Measurements from ENCODE around the gene DOCK3.

DOCK3 gene

GRCh38 chr3:50936389-50936788 is 261.7 kb downstream of the DOCK3 start:
- Histone ChIP-seq H3K79me2 (ENCODE audit: low read length) (no peaks in the 10 kb centered on the region), H3K4me3 (ENCODE audit: low read length) (no peak overlapping the region), H3K27me3 (ENCODE audit: low read depth, low read length) (no peaks in the 10 kb centered on the region), H4K20me1 (ENCODE audit: insufficient read depth, low read length) (no peaks in the 10 kb centered on the region), H3K4me2 (ENCODE audit: low read length) (no peak overlapping the region), H3K9me3 (ENCODE audit: insufficient read depth, low read length) (peaks cover 12% of the 10 kb centered on the region), H3K9ac (ENCODE audit: low read length) (no peak overlapping the region), H3K36me3 (replicated peaks; ENCODE audit: low read depth, low read length) (no peaks in the 10 kb centered on the region), H2AFZ (ENCODE audit: low read depth, low read length) (no peak overlapping the region), H3K27ac (ENCODE audit: low read length) (no peak overlapping the region), H3K4me1 (ENCODE audit: low read length) (no peaks in the 10 kb centered on the region)
- TF ChIP-seq EZH2phosphoT487 (IDR thresholded peaks at IDR 0.05; ENCODE audit: low read depth) = no peak

GRCh38 chr3:50947419-50947818 is 272.7 kb downstream of the DOCK3 start:
- Histone ChIP-seq H3K27ac (ENCODE audit: low read length) (no peak overlapping the region), H3K9ac (ENCODE audit: low read length) (no peak overlapping the region), H3K4me3 (ENCODE audit: low read length) (no peak overlapping the region), H3K27me3 (ENCODE audit: low read depth, low read length) (no peaks in the 10 kb centered on the region), H3K4me1 (ENCODE audit: low read length) (peaks cover 11% of the 10 kb centered on the region), H2AFZ (ENCODE audit: low read depth, low read length) (no peak overlapping the region), H4K20me1 (ENCODE audit: insufficient read depth, low read length) (no peaks in the 10 kb centered on the region), H3K36me3 (replicated peaks; ENCODE audit: low read depth, low read length) (no peaks in the 10 kb centered on the region), H3K79me2 (ENCODE audit: low read length) (no peaks in the 10 kb centered on the region), H3K9me3 (ENCODE audit: insufficient read depth, low read length) (no peaks in the 10 kb centered on the region), H3K4me2 (ENCODE audit: low read length) (no peak overlapping the region)
- TF ChIP-seq CTCF (IDR thresholded peaks at IDR 0.05; ENCODE audit: low read depth, low read length) = no peak
- TF ChIP-seq EZH2phosphoT487 (IDR thresholded peaks at IDR 0.05; ENCODE audit: low read depth) = no peak

- TF ChIP-seq EZH2phosphoT487 (IDR thresholded peaks at IDR 0.05; ENCODE audit: low read depth) (no peak), CTCF (IDR thresholded peaks at IDR 0.05; ENCODE audit: low read depth, low read length) (no peak)
- Histone ChIP-seq H4K20me1 (ENCODE audit: insufficient read depth, low read length) (no peaks in the 10 kb centered on the region), H3K9me3 (ENCODE audit: insufficient read depth, low read length) (no peaks in the 10 kb centered on the region), H3K79me2 (ENCODE audit: low read length) (no peaks in the 10 kb centered on the region), H3K4me2 (ENCODE audit: low read length) (peak overlapping the region; percentile 61), H2AFZ (ENCODE audit: low read depth, low read length) (peak overlapping the region; percentile 77), H3K4me1 (ENCODE audit: low read length) (peaks cover 11% of the 10 kb centered on the region), H3K36me3 (replicated peaks; ENCODE audit: low read depth, low read length) (no peaks in the 10 kb centered on the region), H3K27ac (ENCODE audit: low read length) (no peak overlapping the region), H3K4me3 (ENCODE audit: low read length) (peak overlapping the region; percentile 61), H3K27me3 (ENCODE audit: low read depth, low read length) (no peaks in the 10 kb centered on the region), H3K9ac (ENCODE audit: low read length) (peak overlapping the region; percentile 16)
Measured at GRCh38 chr3:50950591-50950990, 275.9 kb downstream of the DOCK3 start.

GRCh38 chr3:50953825-50954414 is 279.2 kb downstream of the DOCK3 start:
- no peak overlapping the region for H3K9ac ChIP-seq (ENCODE audit: low read length)
- no peaks in the 10 kb centered on the region for H3K36me3 ChIP-seq (replicated peaks; ENCODE audit: low read depth, low read length)
- no peak overlapping the region for H3K27ac ChIP-seq (ENCODE audit: low read length)
- TF ChIP-seq EZH2phosphoT487 (IDR thresholded peaks at IDR 0.05; ENCODE audit: low read depth) (no peak), CTCF (IDR thresholded peaks at IDR 0.05; ENCODE audit: low read depth, low read length) (no peak)
- no peaks in the 10 kb centered on the region for H3K9me3 ChIP-seq (ENCODE audit: insufficient read depth, low read length)
- no peak overlapping the region for H2AFZ ChIP-seq (ENCODE audit: low read depth, low read length)
- no peaks in the 10 kb centered on the region for H3K79me2 ChIP-seq (ENCODE audit: low read length)
- H3K4me2 ChIP-seq (ENCODE audit: low read length) = no peak overlapping the region
- H3K27me3 ChIP-seq (ENCODE audit: low read depth, low read length) = peaks cover 6% of the 10 kb centered on the region; the same call in 1 of the 2 replicates
- H4K20me1 ChIP-seq (ENCODE audit: insufficient read depth, low read length) = no peaks in the 10 kb centered on the region
- peaks cover 11% of the 10 kb centered on the region for H3K4me1 ChIP-seq (ENCODE audit: low read length)
- H3K4me3 ChIP-seq (ENCODE audit: low read length) = no peak overlapping the region
